Body of pancreas (tissue), 4 donors: Measurements from ENCODE around the gene CDT1.

ENCODE experiments used
- CTCF ChIP-seq, 7 experiments: fragments of 450-650 bp in 4 of 7; fragments of 200-600 bp in 3 of 7; sonication (generic) in 3 of 7; IDR thresholded peaks; one replicate each; pipeline ENCODE4 v1.5.1; 2016 to 2019; ENCODE audit warnings: antibody characterized with exemption in 7 of 7
- POLR2A ChIP-seq, 3 donors: fragments of 450-650 bp; IDR thresholded peaks; one replicate each; pipeline ENCODE4 v1.6.1; 2016; ENCODE audit warnings: antibody characterized with exemption in 3 of 3, mild to moderate bottlenecking in 2 of 3

GRCh38 chr16:88815227-88815626 lies 11.6 kb downstream of the CDT1 start:
- TF ChIP-seq CTCF (IDR thresholded peaks at IDR 0.05) (no peak), POLR2A (IDR thresholded peaks at IDR 0.05) (no peak)
